Left colon (tissue), 2 donors: Measurements from ENCODE around the gene EIPR1. TPM values are rescaled to one million over a fixed set of nuclear protein-coding genes. Genes with fewer than 3 reads are reported as not detected.

Experiments
- ATAC-seq: fragments of 200-7000 bp; cut with Tn5 transposase; one replicate; pipeline ENCODE4 v1.9.1; 2020; ENCODE audit warnings: mild to moderate bottlenecking, moderate library complexity
- DNase-seq, 2 donors: peaks; one replicate each; pipeline ENCODE4 v3.0.0-alpha.2; 2020
- intact Hi-C, 2 donors: fragments of 100-400 bp; cut with DNase I in 1 of 2; cut with micrococcal nuclease in 1 of 2; formaldehyde crosslinking; loops; one replicate each; pipeline versions ENCODE4 v1.11.2 to v1.14.0; 2022; cut with DNase I, micrococcal nuclease
- total RNA-seq, 2 donors: library from RNA; stranded (reverse); fragmentation: NEBNext Ultra II Directional; extraction: Animal tissue kit (Norgen Biotek cat#: 25700); gene quantifications; one replicate each; pipeline ENCODE4 v1.2.1, GENCODE V29; 2021
- donor health status: DM: no; HTN: no; CAD: no.
- donor health status: DM: yes; HTN: yes; CAD: no.

Gene EIPR1
- total RNA-seq, 2 donors from 2014 or later = 21.3 to 25.8 TPM

- DNase-seq (no peak), ATAC-seq (no peak)
- intact Hi-C loops = no loop called here
These were observed 42.9 kb downstream of the EIPR1 start for GRCh38 chr2:3334392-3335345.

GRCh38 chr2:3332133-3332532, 45.5 kb downstream of the EIPR1 start:
- ATAC-seq (no peak), DNase-seq (no peak)
- intact Hi-C loops = no loop called here

GRCh38 chr2:3329491-3329890, 48.1 kb downstream of the EIPR1 start:
- no peak for DNase-seq
- ATAC-seq = no peak
- intact Hi-C loops = no loop called here

GRCh38 chr2:3326871-3327270, 50.7 kb downstream of the EIPR1 start:
- DNase-seq (no peak), ATAC-seq (no peak)
- intact Hi-C loops = no loop called here

GRCh38 chr2:3326182-3326537, 51.5 kb downstream of the EIPR1 start:
- no peak for ATAC-seq
- no peak for DNase-seq
- intact Hi-C loops = no loop called here

- ATAC-seq (no peak), DNase-seq (no peak)
- intact Hi-C loops = no loop called here
These were observed 52.0 kb downstream of the EIPR1 start for GRCh38 chr2:3325458-3326181.

- intact Hi-C loops = no loop called here
- ATAC-seq (peak; percentile 59), DNase-seq (no peak)
These were observed 53.0 kb downstream of the EIPR1 start for GRCh38 chr2:3324404-3325281.

GRCh38 chr2:3324036-3324386, 53.6 kb downstream of the EIPR1 start:
- intact Hi-C loops = no loop called here
- ATAC-seq = no peak
- no peak for DNase-seq

GRCh38 chr2:3323360-3324035, 54.1 kb downstream of the EIPR1 start:
- ATAC-seq (no peak), DNase-seq (no peak)
- intact Hi-C loops = no loop called here

GRCh38 chr2:3322311-3322970, 55.2 kb downstream of the EIPR1 start:
- DNase-seq (no peak), ATAC-seq (no peak)
- intact Hi-C loops = no loop called here

GRCh38 chr2:3321825-3322224, 55.8 kb downstream of the EIPR1 start:
- no peak for DNase-seq
- no peak for ATAC-seq
- intact Hi-C loops = no loop called here

GRCh38 chr2:3320910-3321605, 56.6 kb downstream of the EIPR1 start:
- intact Hi-C loops = no loop called here
- ATAC-seq = no peak
- DNase-seq = no peak

GRCh38 chr2:3319745-3320566, 57.7 kb downstream of the EIPR1 start:
- ATAC-seq = no peak
- no peak for DNase-seq
- intact Hi-C loops = no loop called here

GRCh38 chr2:3319134-3319533, 58.5 kb downstream of the EIPR1 start:
- intact Hi-C loops = no loop called here
- DNase-seq = no peak
- no peak for ATAC-seq

GRCh38 chr2:3317871-3318590, 59.6 kb downstream of the EIPR1 start:
- DNase-seq = no peak
- intact Hi-C loops = no loop called here
- ATAC-seq = no peak

GRCh38 chr2:3317277-3317685, 60.3 kb downstream of the EIPR1 start:
- no peak for ATAC-seq
- DNase-seq = no peak
- intact Hi-C loops = no loop called here
